HUES6 (cell line): ENCODE results near the gene GNPTAB.

Source experiments
- H3K27ac ChIP-seq: 2 replicates; pipeline ENCODE4 v1.7.0; 2013; ENCODE audit warnings: low read depth, mild to moderate bottlenecking, low read length, inconsistent platforms
- H3K27me3 ChIP-seq: 2 replicates; pipeline ENCODE4 v1.6.1; 2013; ENCODE audit warnings: low read length; ENCODE audit not compliant: control insufficient read depth, insufficient read depth
- H3K36me3 ChIP-seq: 2 replicates; pipeline ENCODE4 v1.6.1; 2013; ENCODE audit warnings: low read length; ENCODE audit not compliant: control insufficient read depth, insufficient read depth
- H3K4me1 ChIP-seq: 2 replicates; pipeline ENCODE4 v1.6.1; 2013; ENCODE audit warnings: low read length; ENCODE audit not compliant: control insufficient read depth, insufficient read depth
- H3K4me3 ChIP-seq: 2 replicates; pipeline ENCODE4 v1.5.1; 2013; ENCODE audit warnings: low read depth, low read length
- H3K9ac ChIP-seq: one replicate; pipeline ENCODE4 v1.6.1; 2013; ENCODE audit warnings: mild to moderate bottlenecking, low read length
- H3K9me3 ChIP-seq: 2 replicates; pipeline ENCODE4 v1.6.1; 2013; ENCODE audit warnings: low read depth, low read length; ENCODE audit not compliant: control insufficient read depth, insufficient read depth

Gene GNPTAB

DNA sequence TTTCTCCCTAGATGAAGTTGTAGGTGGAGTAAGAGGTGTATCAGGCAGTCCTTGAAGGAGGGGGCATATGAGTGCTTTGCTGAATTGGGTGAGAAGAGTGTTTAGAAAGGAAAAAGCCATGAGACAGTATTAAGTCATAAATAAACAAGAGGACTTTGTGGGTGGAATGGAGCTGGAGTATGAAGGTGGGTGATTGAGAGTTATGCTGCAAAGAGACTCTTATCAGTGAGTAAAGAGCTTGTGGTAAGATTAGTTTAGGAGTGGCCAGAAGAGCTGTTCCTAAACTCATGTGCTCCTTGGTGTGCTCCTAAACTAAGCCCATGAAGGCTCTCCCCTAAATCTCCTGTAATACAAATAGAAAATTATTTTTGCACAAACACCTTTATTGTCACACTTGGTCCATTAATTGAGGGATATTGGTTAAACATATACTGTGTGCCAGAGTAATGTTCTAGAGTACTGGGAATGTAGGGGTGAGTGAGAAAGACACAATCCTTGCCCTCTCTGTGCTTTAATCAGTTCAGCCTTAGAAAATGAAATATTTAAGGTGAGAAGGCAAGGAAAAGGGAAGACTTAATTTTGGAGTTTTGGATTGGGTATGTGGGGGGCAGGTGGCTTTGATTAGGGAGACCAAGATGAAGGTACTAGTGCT is 123.5 kb downstream of the GNPTAB start:
- H3K27me3 ChIP-seq: no peaks in the 10 kb centered on the region
- no peak overlapping the region for H3K4me3 ChIP-seq
- no peaks in the 10 kb centered on the region for H3K36me3 ChIP-seq
- H3K9me3 ChIP-seq: no peaks in the 10 kb centered on the region
- H3K27ac ChIP-seq: no peak overlapping the region
- H3K9ac ChIP-seq: no peak overlapping the region
- peaks cover 6% of the 10 kb centered on the region; the same call in 1 of the 2 replicates for H3K4me1 ChIP-seq

DNA sequence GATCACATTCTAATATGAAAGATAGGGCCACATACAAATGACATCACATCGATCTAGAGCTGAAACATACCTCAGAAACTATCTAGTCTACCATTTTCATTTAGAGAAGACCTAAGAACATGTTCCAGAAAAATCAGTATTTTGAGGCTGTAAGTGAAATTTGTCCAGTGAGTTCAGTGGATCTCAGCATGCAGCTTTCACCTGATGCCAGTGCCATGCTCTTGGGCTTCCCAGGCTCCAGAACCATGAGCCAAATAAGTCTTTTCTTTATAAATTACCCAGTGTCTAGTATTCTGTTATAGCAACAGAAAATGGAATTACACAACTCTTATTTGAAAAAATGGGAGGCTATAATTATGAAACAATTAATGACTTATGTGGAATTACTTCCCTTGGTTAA is 124.4 kb downstream of the GNPTAB start:
- no peaks in the 10 kb centered on the region for H3K9me3 ChIP-seq
- H3K4me3 ChIP-seq: no peak overlapping the region
- no peak overlapping the region for H3K27ac ChIP-seq
- H3K4me1 ChIP-seq: peaks cover 6% of the 10 kb centered on the region; the same call in 1 of the 2 replicates
- no peak overlapping the region for H3K9ac ChIP-seq
- no peaks in the 10 kb centered on the region for H3K36me3 ChIP-seq
- H3K27me3 ChIP-seq: no peaks in the 10 kb centered on the region

DNA sequence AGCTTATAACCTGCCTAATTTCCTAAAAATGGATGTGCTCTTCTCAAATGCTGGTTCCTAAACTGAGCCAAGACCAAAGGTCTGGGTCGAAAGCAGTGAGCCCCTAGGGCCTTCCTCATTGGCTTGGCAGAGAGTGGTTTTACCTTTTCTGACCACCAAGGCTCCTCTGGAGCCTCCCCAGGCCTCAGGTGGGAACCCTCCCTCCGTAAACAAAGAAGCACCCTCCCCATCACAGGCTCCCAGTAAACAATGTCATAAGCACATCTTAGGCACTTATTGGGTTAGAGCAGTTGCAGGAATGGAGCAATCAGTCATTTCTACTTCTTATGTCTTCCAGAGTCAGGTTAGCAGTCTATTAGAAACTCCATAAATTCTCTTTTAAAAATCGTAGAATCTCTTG is 127.3 kb downstream of the GNPTAB start:
- 0 out of 2 replicates have a peak overlapping the region, but pooled peaks have one; percentile 3 for H3K27ac ChIP-seq
- no peaks in the 10 kb centered on the region for H3K27me3 ChIP-seq
- H3K4me1 ChIP-seq: peaks cover 12% of the 10 kb centered on the region

DNA sequence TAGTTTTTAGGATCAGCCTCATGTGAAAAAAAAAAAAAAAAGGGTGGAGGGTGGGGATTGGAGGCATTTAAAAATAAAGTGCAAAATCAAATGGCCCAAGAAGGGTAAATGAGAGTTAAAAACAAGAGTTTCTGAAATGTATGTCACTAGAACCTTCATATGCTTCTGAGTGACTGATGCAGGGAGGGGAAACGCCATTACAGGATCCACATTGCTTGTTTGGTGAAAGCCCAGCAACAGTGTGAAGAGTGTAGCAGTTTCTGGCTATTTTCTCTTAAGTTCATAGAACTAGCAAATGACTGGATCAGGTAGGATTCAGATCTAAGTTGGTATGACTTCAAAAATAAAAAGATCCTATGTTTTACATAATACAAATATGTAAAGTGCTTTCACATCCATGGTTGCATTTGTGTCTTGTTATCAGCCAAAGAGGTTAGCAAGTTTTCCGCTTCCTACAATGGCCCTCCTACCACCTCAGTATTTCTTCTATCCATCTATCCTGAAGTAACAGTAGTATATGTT is 130.4 kb downstream of the GNPTAB start:
- no peaks in the 10 kb centered on the region for H3K36me3 ChIP-seq
- no peaks in the 10 kb centered on the region for H3K9me3 ChIP-seq
- no peak overlapping the region for H3K27ac ChIP-seq
- peaks cover 16% of the 10 kb centered on the region for H3K4me1 ChIP-seq
- H3K4me3 ChIP-seq: no peak overlapping the region
- no peak overlapping the region for H3K9ac ChIP-seq
- peaks cover 17% of the 10 kb centered on the region for H3K27me3 ChIP-seq

More for the DNA sequence above, 127.3 kb downstream of the GNPTAB start:
- H3K9me3 ChIP-seq: no peaks in the 10 kb centered on the region
- H3K4me3 ChIP-seq: no peak overlapping the region
- no peaks in the 10 kb centered on the region for H3K36me3 ChIP-seq
- H3K9ac ChIP-seq: no peak overlapping the region

DNA sequence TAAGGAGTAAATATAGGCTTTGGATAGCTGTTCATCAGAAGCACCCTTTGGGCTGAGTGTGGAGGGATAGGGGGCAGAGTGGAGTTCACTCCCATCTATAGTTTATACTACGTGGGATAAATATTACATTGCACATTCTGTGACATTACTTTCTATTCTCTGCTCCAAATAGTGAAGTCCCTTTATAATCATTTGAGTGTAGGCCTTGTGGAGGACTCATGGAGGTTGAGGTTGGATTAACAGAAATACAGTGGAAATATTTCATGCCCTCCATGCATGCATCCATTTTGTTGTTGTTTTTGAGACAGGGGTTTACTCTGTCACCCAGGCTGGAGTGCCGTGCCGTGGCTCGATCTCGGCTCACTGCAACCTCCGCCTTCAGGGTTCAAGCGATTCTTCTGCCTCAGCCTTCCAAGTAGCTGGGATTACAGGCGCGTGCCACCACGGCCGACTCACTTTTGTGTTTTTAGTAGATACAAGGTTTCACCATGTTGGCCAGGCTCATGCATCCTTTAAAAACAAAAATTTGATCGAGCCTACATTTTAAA is 131.9 kb downstream of the GNPTAB start:
- Histone ChIP-seq H3K9me3 (no peaks in the 10 kb centered on the region), H3K36me3 (no peaks in the 10 kb centered on the region), H3K9ac (peak overlapping the region; percentile 75), H3K4me3 (peak overlapping the region; percentile 88), H3K27me3 (peaks cover 17% of the 10 kb centered on the region), H3K4me1 (peaks cover 16% of the 10 kb centered on the region), H3K27ac (no peak overlapping the region)

DNA sequence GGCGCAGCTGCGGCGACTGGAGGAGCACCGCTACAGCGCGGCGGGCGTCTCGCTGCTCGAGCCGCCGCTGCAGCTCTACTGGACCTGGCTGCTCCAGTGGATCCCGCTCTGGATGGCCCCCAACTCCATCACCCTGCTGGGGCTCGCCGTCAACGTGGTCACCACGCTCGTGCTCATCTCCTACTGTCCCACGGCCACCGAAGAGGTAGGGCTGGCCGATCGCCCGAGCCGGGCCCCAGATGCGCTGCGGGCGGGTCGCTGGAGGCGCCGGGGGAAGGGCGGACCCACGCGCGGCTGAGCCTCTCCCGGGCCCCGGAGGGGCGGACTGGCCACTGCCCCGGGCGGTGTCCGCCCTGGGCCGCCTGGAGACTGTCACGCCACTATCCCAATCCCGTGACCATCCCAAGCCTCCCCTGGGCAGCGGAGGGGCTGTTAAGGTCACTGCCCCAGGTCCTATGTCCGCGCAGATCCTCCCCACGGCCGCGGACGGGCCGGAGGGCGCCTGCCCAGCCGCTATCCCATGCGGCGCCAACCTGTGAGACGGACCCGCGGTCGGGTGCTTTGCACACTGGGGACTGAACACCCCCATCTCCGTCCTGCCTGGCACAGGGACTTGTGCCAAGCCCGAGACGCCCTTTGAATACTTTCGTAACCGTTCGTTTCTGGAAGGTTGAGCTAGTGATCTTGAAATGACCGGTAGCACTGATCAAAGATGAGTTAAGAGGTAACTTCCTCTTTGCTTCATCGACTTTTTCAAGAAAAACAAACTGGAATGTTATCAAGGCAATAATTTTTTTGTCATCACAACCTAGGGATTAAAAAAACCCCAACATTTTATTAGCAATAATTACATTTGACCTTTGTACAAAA is 132.6 kb downstream of the GNPTAB start:
- H3K27ac ChIP-seq: no peak overlapping the region

DNA sequence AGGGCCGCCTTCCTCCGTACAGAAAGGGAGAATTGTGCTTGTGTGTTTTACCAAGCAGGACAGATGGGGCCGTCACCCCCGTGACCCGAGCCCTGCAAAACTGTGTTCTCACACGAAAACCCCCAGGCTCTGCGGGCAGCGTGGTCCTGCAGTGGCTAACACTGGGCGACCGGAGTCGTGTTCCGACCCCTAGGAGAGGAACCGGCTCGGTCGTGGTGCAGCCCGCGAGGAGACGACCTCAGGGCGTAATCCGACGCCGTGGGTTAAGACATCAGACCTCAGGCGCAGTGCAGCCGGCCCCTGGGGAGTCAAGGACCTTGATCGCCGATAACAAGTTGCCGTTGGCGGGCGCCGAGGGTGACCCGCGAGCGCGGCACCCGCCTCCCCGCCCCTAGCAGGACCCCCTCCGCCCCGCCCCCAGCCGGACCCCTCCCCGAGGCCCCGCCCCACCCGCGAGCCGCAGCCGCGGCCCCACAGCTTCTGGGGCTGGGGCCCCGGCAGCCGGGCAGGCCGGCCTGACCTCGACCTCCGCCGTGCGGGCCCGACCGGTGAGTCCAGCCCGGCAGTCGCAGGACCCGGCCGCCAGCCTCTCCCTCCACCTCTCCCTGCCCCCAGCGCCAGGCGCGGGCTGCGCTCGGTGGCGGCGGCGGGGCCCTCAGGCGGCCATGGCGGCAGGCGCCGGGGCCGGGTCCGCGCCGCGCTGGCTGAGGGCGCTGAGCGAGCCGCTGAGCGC is 133.4 kb downstream of the GNPTAB start, which contains the start of gene CHPT1:
CHPT1 (plus strand) TSS at position 444 of the 733 bp plus-strand sequence; CDS start at position 666, 222 bp downstream.
- peak within 1 kb of the TSS; percentile 75 for H3K9ac ChIP-seq
- H3K4me3 ChIP-seq: peak within 1 kb of the TSS; percentile 88
- peaks cover 9% of the 10 kb centered on the region for H3K4me1 ChIP-seq
- H3K27me3 ChIP-seq: peaks cover 17% of the 10 kb centered on the region
- H3K27ac ChIP-seq: no peak within 1 kb of the TSS
- H3K36me3 ChIP-seq: no peaks in the 10 kb centered on the region
- H3K9me3 ChIP-seq: no peaks in the 10 kb centered on the region

More for the DNA sequence above, 132.6 kb downstream of the GNPTAB start:
- H3K4me1 ChIP-seq: peaks cover 11% of the 10 kb centered on the region
- peaks cover 17% of the 10 kb centered on the region for H3K27me3 ChIP-seq
- peak overlapping the region; percentile 88 for H3K4me3 ChIP-seq
- H3K36me3 ChIP-seq: no peaks in the 10 kb centered on the region
- peak overlapping the region; percentile 75 for H3K9ac ChIP-seq
- no peaks in the 10 kb centered on the region for H3K9me3 ChIP-seq

DNA sequence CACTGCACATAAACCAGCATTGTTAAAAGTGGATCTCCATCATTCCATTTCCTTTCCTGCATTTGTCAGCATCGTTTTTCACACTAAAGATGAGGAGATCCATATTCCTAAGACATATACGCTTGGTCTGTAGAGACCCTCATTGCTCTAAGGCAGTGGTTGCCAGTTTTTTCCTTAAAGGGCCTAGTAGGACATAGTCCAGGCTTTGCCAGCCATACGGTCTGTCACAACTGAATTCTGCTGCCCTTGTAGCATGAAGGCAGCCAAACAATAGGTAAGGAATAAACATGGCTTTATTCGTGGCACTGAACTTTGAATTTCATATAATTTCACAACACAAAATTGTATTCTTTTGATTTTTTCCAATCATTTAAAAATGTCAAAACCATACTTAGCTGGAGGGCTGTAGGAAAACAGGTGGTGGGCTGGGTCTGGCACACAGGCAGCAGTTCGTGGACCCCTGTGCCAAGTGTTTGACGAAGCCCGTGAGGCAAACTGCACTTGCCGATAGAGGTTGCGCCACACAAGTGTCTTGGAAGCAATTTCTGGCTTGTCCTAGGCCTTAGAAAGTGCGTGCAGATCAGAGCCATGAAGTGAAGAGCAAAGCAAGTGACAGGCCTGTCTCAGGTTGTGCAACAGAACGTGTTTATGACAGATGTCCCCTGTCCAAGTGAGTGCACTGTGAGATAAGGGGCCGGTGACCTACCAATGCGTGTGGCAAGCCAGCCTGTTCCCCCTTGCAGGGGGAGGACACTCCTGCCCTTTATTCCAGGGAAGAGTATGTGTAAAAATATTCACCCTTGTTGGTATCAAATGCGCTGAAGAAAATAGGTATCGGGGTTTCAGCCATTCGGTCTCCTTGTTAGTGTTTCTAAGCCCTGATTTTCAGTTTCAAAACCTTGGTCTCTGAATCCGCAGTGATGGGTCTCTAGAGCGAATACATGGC is 134.2 kb downstream of the GNPTAB start:
- peak overlapping the region; percentile 88 for H3K4me3 ChIP-seq
- H3K27ac ChIP-seq: no peak overlapping the region
- peak overlapping the region; percentile 65 for H3K9ac ChIP-seq

DNA sequence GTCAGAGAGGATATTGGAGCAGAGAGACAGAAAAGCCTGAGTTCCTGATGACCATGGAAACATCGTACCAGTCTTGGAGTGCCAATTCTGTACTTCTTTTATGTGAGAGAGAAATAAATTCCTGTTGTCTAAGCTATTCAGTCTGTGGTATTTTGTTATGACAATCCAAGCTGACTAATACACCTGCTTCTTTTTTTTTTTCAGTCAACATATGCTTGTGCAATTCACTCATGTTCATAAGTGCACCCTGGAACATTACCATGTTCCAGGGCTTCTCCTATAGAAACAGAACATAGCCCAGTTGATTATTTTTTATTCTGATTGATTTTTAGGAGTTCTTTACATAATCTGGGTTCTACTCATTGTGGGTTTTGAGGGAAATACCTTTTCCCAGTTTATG is 135.1 kb downstream of the GNPTAB start:
- no peak overlapping the region for H3K4me3 ChIP-seq
- H3K4me1 ChIP-seq: peaks cover 9% of the 10 kb centered on the region
- H3K27me3 ChIP-seq: peaks cover 17% of the 10 kb centered on the region
- no peaks in the 10 kb centered on the region for H3K9me3 ChIP-seq
- no peaks in the 10 kb centered on the region for H3K36me3 ChIP-seq
- no peak overlapping the region for H3K27ac ChIP-seq
- no peak overlapping the region for H3K9ac ChIP-seq

More for the DNA sequence above, 134.2 kb downstream of the GNPTAB start:
- Histone ChIP-seq H3K9me3 (no peaks in the 10 kb centered on the region), H3K27me3 (peaks cover 17% of the 10 kb centered on the region), H3K36me3 (no peaks in the 10 kb centered on the region), H3K4me1 (peaks cover 9% of the 10 kb centered on the region)
